K562 (cell line): Measurements from ENCODE around the gene STRN3. TPM values are rescaled to one million over a fixed set of nuclear protein-coding genes. Genes with fewer than 3 reads are reported as not detected.

Experiments used
- ATAC-seq: fragments of 200-7000 bp; cut with Tn5 transposase; 3 replicates; pipeline ENCODE4 v1.9.1; 2020; ENCODE audit warnings: moderate library complexity
- BruUV-seq: library from RNA; stranded (reverse); fragments of 400-500 nt; replicated peaks from 2 replicates; lab custom pipeline; 2021; lab: Mats Ljungman, UMichigan
- CTCF ChIA-PET: fragments of 300-600 bp; formaldehyde crosslinking; extraction: SDS; loops from one replicate; lab custom pipeline; 2021; ENCODE audit warnings: low intra/inter-chr PET ratio; lab: Yijun Ruan, JAX
- POLR2A ChIA-PET: fragments of 300-600, 350-650 bp; sonication (Branson Sonifier 250); formaldehyde crosslinking; extraction: SDS; loops from one replicate; lab custom pipeline; 2021; ENCODE audit warnings: antibody characterized with exemption, inconsistent platforms; lab: Yijun Ruan, JAX
- DNase-seq, 4 experiments: peaks; one replicate each; pipeline versions ENCODE4 v3.0.0 to v3.0.0-alpha.2; 2011 to 2018; ENCODE audit warnings: low spot score in 3 of 4, mixed read lengths in 3 of 4; ENCODE audit errors: extremely low read depth in 1 of 4
- FAIRE-seq: peaks from 2 replicates; lab custom pipeline; 2011; peaks lifted over from hg19 to GRCh38; lab: Jason Lieb, UNC
- H2AFZ ChIP-seq: 2 replicates; pipeline ENCODE4 v1.6.0; 2011; ENCODE audit warnings: low read depth, low read length, control low read depth, inconsistent platforms
- H3K27ac ChIP-seq: fragments of 200-600 bp; 3 replicates; pipeline ENCODE4 v1.8.0; 2011; ENCODE audit warnings: low read depth, mild to moderate bottlenecking, control low read depth, inconsistent platforms, low read length, moderate library complexity, mixed read lengths; ENCODE audit errors: extremely low read depth
- H3K27me3 ChIP-seq, 2 experiments: fragments of 300-600 bp in 1 of 2; 2 replicates in 1 of 2; 3 replicates in 1 of 2; pipeline versions ENCODE4 v1.6.0 to v1.8.0; 2011; ENCODE audit warnings: inconsistent platforms in 2 of 2, low read length in 2 of 2, mild to moderate bottlenecking in 1 of 2, mixed read lengths in 1 of 2, moderate library complexity in 1 of 2; ENCODE audit not compliant: control insufficient read depth in 2 of 2, insufficient read depth in 2 of 2
- H3K36me3 ChIP-seq: fragments of 300-600 bp; 3 replicates; pipeline ENCODE4 v1.8.0; 2011; ENCODE audit warnings: mild to moderate bottlenecking, low read length, inconsistent platforms; ENCODE audit not compliant: control insufficient read depth, insufficient read depth
- H3K4me1 ChIP-seq, 2 experiments: fragments of 200-600 bp in 1 of 2; replicated peaks in 1 of 2; 2 replicates in 1 of 2; 3 replicates in 1 of 2; pipeline versions ENCODE4 v1.5.1 to v1.8.0; 2011; ENCODE audit warnings: inconsistent platforms in 2 of 2, low read length in 2 of 2, mild to moderate bottlenecking in 1 of 2, mixed read lengths in 1 of 2, moderate library complexity in 1 of 2; ENCODE audit not compliant: control insufficient read depth in 2 of 2, insufficient read depth in 2 of 2
- H3K4me2 ChIP-seq: 2 replicates; pipeline ENCODE4 v1.6.1; 2011; ENCODE audit warnings: low read length, control low read depth, inconsistent platforms, mixed read lengths; ENCODE audit not compliant: insufficient read depth
- H3K4me3 ChIP-seq: fragments of 200-600 bp; sonication (generic), shearing (Covaris generic); 2 replicates; pipeline ENCODE4 v1.5.1; 2016; ENCODE audit warnings: control low read depth, inconsistent platforms
- H3K79me2 ChIP-seq: fragments of 200-600 bp; 3 replicates; pipeline ENCODE4 v1.8.0; 2011; ENCODE audit warnings: low read length, inconsistent platforms; ENCODE audit not compliant: control insufficient read depth, insufficient read depth
- H3K9ac ChIP-seq, 2 experiments: 2 replicates each; pipeline versions ENCODE4 v1.6.0 to v1.6.1; 2011; ENCODE audit warnings: low read depth in 2 of 2, low read length in 2 of 2, control low read depth in 1 of 2, inconsistent platforms in 1 of 2, mild to moderate bottlenecking in 1 of 2, mixed read lengths in 1 of 2; ENCODE audit not compliant: insufficient read depth in 1 of 2
- H3K9me1 ChIP-seq: one replicate; pipeline ENCODE4 v1.6.0; 2011; ENCODE audit warnings: inconsistent platforms, mild to moderate bottlenecking, low read length, moderate library complexity; ENCODE audit not compliant: control insufficient read depth, insufficient read depth
- H3K9me3 ChIP-seq: replicated peaks from 2 replicates; pipeline ENCODE4 v1.5.1; 2011; ENCODE audit warnings: low read depth, low read length, inconsistent platforms; ENCODE audit not compliant: control insufficient read depth, insufficient read depth
- H4K20me1 ChIP-seq: replicated peaks from 2 replicates; pipeline ENCODE4 v1.6.1; 2011; ENCODE audit warnings: low read length, inconsistent platforms, mixed read lengths; ENCODE audit not compliant: control insufficient read depth, insufficient read depth
- KAT8 ChIP-seq: fragments of 450-650 bp; IDR thresholded peaks from 2 replicates; pipeline ENCODE4 v1.6.1; 2016; ENCODE audit warnings: low read depth, mild to moderate bottlenecking
- WGBS: fragments of 100-300 bp; shearing (Covaris generic); methylation state at CpG from one replicate; pipeline ENCODE4 v1.1.6; 2016; ENCODE audit warnings: low coverage, mixed read lengths; ENCODE audit not compliant: insufficient coverage; ENCODE audit errors: missing lambda C conversion rate; 5-methylcytosine and 5-hydroxymethylcytosine counted together
- in situ Hi-C: fragments of 300-500 bp; cut with MboI; formaldehyde crosslinking; loops from 4 replicates; pipeline ENCODE4 v1.15.0; 2018; ENCODE audit warnings: inconsistent platforms, mixed read lengths
- intact Hi-C: fragments of 100-400 bp; cut with micrococcal nuclease; formaldehyde crosslinking; loops from 2 replicates; pipeline ENCODE4 v1.14.2; 2022
- polyA plus RNA-seq, 8 experiments: library from polyadenylated mRNA; depleted of rRNA in 4 of 8; stranded (reverse) in 5 of 8; unstranded in 3 of 8; fragments of >200 nt; fragmentation: Nextera tagmentation in 2 of 8; fragmentation: Illumina TruSeq in 1 of 8; extraction: Ambion mirVana in 2 of 8; extraction: Trizol in 1 of 8; gene quantifications; 2 replicates each; pipeline versions ENCODE4 v1.2.1 to v1.2.3, GENCODE V29; 2011 to 2014; ENCODE audit warnings: inconsistent platforms in 1 of 8, missing spikeins in 1 of 8
- total RNA-seq, 7 experiments: library from RNA; depleted of rRNA in 6 of 7; stranded (reverse); fragments of >200 nt in 6 of 7; fragmentation: Illumina TruSeq in 2 of 7; extraction: Trizol in 2 of 7; gene quantifications; 2 replicates each; pipeline versions ENCODE4 v1.2.1 to v1.2.3, GENCODE V29; 2011 to 2021; ENCODE audit warnings: low replicate concordance in 1 of 7
- TF ChIP-seq, protein P1 (sequence below): IDR thresholded peaks from 2 replicates; pipeline ENCODE4 v1.6.1; 2011; ENCODE audit not compliant: insufficient read length; ENCODE audit errors: extremely low read depth

STRN3 gene
- total and polyA plus RNA-seq, 9 of the 15 experiments (the other 6 are each of a cell fraction or from before 2014, with no cell fraction given): 5.9 to 29.1 (median 16.0) TPM

DNA sequence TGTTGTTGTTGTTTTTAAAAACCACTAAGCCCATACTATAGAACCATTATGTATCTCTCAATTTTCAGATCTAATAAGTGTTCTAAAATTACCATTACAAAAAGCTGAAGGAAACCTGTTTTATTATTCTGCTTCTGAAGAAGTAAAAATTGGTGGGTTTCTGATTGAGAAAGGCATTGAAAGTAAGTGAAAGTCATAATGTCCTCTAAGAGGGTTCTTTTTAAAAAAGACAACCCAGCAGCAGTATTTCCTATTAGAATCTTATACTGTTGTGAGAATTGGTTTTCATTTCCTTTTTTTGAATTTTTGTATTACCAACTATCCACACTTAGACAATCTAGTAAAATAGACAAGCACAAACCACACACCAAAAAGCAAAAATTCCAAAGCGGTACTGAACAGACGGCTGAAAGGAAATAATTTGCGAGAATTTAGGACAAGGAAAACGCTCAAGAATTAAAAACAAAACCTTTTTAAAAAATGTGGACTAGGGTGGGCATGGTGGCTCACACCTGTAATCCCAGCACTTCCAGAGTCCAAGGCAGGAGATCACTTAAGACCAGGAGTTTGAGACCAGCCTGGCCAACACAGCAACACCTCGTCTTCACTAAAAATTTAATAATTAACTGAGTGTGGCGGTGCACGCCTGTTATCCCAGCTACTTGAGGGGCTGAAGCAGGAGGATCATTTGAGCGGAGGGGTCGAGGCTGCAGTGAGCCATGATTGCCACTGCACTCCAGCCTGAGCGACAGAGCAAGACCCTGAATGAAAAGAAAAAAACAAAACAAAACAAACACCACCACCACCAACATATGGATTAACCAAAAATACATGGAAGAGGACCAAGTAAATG is 67.4 kb downstream of the STRN3 start:
- intact Hi-C loops: no loop called here
- no peaks in the 10 kb centered on the region for H3K27me3 ChIP-seq
- no peaks in the 10 kb centered on the region; a peak in 1 of 5 replicates for H3K4me1 ChIP-seq
- H3K4me2 ChIP-seq: no peak overlapping the region
- no peak overlapping the region for H3K9ac ChIP-seq
- TF ChIP-seq, protein P1, sequence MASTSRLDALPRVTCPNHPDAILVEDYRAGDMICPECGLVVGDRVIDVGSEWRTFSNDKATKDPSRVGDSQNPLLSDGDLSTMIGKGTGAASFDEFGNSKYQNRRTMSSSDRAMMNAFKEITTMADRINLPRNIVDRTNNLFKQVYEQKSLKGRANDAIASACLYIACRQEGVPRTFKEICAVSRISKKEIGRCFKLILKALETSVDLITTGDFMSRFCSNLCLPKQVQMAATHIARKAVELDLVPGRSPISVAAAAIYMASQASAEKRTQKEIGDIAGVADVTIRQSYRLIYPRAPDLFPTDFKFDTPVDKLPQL: no peak
- TF ChIP-seq KAT8: no peak
- FAIRE-seq: peak; percentile 6
- no peak overlapping the region for H2AFZ ChIP-seq
- BruUV-seq: no TSS peak
- in situ Hi-C loops: no loop called here
- ChIA-PET POLR2A (interaction anchor here (1.4 kb wide), 1 partner anchor 10 kb away, joined by 3 read pairs; no protein-coding TSS in a partner anchor), CTCF (no interaction called here)
- H3K9me3 ChIP-seq: no peaks in the 10 kb centered on the region
- H4K20me1 ChIP-seq: no peaks in the 10 kb centered on the region
- 92% methylated on average over 9 of the region's 10 CpGs for WGBS
- H3K27ac ChIP-seq: no peak overlapping the region
- ATAC-seq: no peak
- DNase-seq: no peak
- no peaks in the 10 kb centered on the region for H3K9me1 ChIP-seq
- peaks cover 31% of the 10 kb centered on the region; the same call in 2 of the 3 replicates for H3K36me3 ChIP-seq
- no peak overlapping the region for H3K4me3 ChIP-seq
- peaks cover 87% of the 10 kb centered on the region for H3K79me2 ChIP-seq
